ENCODE measurements around the gene DOCK2.

DNA sequence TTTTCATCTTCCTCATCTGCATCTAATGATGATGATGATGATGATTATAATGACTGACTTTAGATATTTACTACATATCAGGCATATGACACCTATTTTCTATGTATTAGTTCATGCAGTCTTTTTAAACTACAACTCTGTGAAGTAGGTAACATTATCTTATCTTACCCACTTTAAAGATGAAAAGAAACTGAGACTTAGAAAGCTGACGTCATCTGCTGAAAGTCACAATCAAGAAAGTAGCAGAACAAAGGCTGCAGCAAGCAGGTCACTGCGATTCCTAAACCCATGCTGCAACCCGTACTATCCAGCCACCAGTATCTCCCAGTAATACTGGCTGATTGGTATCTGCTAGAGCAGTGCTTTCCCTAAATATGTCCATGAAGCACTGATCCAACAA is 383.3 kb downstream of the DOCK2 start:
- TF ChIP-seq, protein P1, sequence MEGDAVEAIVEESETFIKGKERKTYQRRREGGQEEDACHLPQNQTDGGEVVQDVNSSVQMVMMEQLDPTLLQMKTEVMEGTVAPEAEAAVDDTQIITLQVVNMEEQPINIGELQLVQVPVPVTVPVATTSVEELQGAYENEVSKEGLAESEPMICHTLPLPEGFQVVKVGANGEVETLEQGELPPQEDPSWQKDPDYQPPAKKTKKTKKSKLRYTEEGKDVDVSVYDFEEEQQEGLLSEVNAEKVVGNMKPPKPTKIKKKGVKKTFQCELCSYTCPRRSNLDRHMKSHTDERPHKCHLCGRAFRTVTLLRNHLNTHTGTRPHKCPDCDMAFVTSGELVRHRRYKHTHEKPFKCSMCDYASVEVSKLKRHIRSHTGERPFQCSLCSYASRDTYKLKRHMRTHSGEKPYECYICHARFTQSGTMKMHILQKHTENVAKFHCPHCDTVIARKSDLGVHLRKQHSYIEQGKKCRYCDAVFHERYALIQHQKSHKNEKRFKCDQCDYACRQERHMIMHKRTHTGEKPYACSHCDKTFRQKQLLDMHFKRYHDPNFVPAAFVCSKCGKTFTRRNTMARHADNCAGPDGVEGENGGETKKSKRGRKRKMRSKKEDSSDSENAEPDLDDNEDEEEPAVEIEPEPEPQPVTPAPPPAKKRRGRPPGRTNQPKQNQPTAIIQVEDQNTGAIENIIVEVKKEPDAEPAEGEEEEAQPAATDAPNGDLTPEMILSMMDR (IDR thresholded peaks at IDR 0.05) = no peak
- TF ChIP-seq POLR2A (IDR thresholded peaks at IDR 0.05) = no peak

All from lower leg skin (tissue), 3 donors.